PC-9 (cell line): ENCODE results near the gene HGS. TPM values are rescaled to one million over a fixed set of nuclear protein-coding genes. Genes with fewer than 3 reads are reported as not detected.

Source experiments
- BruUV-seq: library from RNA; stranded (reverse); fragments of 400-500 nt; replicated peaks from 2 replicates; lab custom pipeline; 2021; lab: Mats Ljungman, UMichigan
- CTCF ChIA-PET: fragments of 300-600 bp; sonication (Branson Sonifier 250); formaldehyde crosslinking; loops from one replicate; lab custom pipeline; 2022; ENCODE audit warnings: antibody characterized with exemption; lab: Charles Lee
- POLR2A ChIA-PET: fragments of 300-600 bp; sonication (Branson Sonifier 250); formaldehyde crosslinking; loops from one replicate; lab custom pipeline; 2022; ENCODE audit warnings: antibody characterized with exemption; ENCODE audit not compliant: unreplicated experiment; lab: Charles Lee
- DNase-seq, 2 experiments: peaks; one replicate each; pipeline versions ENCODE4 v3.0.0 to v3.0.0-alpha.2; 2015 to 2022; ENCODE audit warnings: mixed read lengths in 1 of 2
- H2AFZ ChIP-seq: fragments of 200-600 bp; sonication (generic); 2 replicates; pipeline ENCODE4 v1.8.1; 2017; ENCODE audit warnings: antibody characterized with exemption
- H3F3A ChIP-seq: fragments of 200-600 bp; sonication (generic); 2 replicates; pipeline ENCODE4 v1.8.1; 2017; ENCODE audit warnings: antibody characterized with exemption, mild to moderate bottlenecking, low read depth; ENCODE audit not compliant: insufficient read depth
- H3K27ac ChIP-seq: fragments of 200-600 bp; sonication (generic); 2 replicates; pipeline ENCODE4 v1.6.1; 2016; ENCODE audit warnings: mixed run types
- H3K27me3 ChIP-seq: fragments of 200-600 bp; sonication (generic); 2 replicates; pipeline ENCODE4 v1.6.1; 2016; ENCODE audit warnings: low read depth, mixed run types; ENCODE audit not compliant: insufficient read depth
- H3K36me3 ChIP-seq: fragments of 200-600 bp; sonication (generic); 2 replicates; pipeline ENCODE4 v1.6.1; 2016; ENCODE audit warnings: low read depth, mixed run types
- H3K4me1 ChIP-seq: fragments of 200-600 bp; sonication (generic); replicated peaks from 2 replicates; pipeline ENCODE4 v1.6.1; 2016; ENCODE audit warnings: mixed run types; ENCODE audit not compliant: insufficient read depth
- H3K4me2 ChIP-seq: fragments of 200-600 bp; sonication (generic); 2 replicates; pipeline ENCODE4 v1.6.1; 2017; ENCODE audit warnings: mixed run types
- H3K4me3 ChIP-seq: fragments of 200-600 bp; sonication (generic); 2 replicates; pipeline ENCODE4 v1.6.1; 2016; ENCODE audit warnings: mixed run types
- H3K79me2 ChIP-seq: fragments of 200-600 bp; sonication (generic); 2 replicates; pipeline ENCODE4 v1.6.1; 2017; ENCODE audit warnings: low read depth, mixed run types
- H3K9me2 ChIP-seq: fragments of 200-600 bp; sonication (generic); 2 replicates; pipeline ENCODE4 v1.8.1; 2017; ENCODE audit warnings: mild to moderate bottlenecking; ENCODE audit not compliant: insufficient read depth
- H3K9me3 ChIP-seq: fragments of 200-600 bp; sonication (generic); 2 replicates; pipeline ENCODE4 v1.8.1; 2016; ENCODE audit warnings: low read depth; ENCODE audit not compliant: insufficient read depth
- H4K20me1 ChIP-seq: fragments of 200-600 bp; sonication (generic); 2 replicates; pipeline ENCODE4 v1.8.1; 2017; ENCODE audit not compliant: insufficient read depth
- CTCF ChIP-seq: fragments of 200-600 bp; sonication (generic); conservative IDR thresholded peaks from 2 replicates; pipeline ENCODE4 v1.6.1; 2017; ENCODE audit warnings: mixed run types, antibody characterized with exemption, mild to moderate bottlenecking, moderate library complexity
- EZH2 ChIP-seq: fragments of 200-600 bp; sonication (generic); IDR thresholded peaks from 2 replicates; pipeline ENCODE4 v1.8.0; 2017; ENCODE audit warnings: antibody characterized with exemption, low read depth
- intact Hi-C: fragments of 100-400 bp; cut with micrococcal nuclease; formaldehyde crosslinking; loops from one replicate; pipeline ENCODE4 v1.10.0; 2022; ENCODE audit not compliant: unreplicated experiment
- total RNA-seq: library from RNA; stranded (reverse); gene quantifications from 2 replicates; pipeline ENCODE4 v1.2.3, GENCODE V29; 2021

HGS gene
- total RNA-seq, 1 experiment from 2014 or later = 166 TPM

GRCh38 chr17:81734405-81735263 is 50.8 kb downstream of the HGS start:
- H3K9me2 ChIP-seq = no peaks in the 10 kb centered on the region
- no peaks in the 10 kb centered on the region for H4K20me1 ChIP-seq
- no peaks in the 10 kb centered on the region for H3K79me2 ChIP-seq
- POLR2A ChIA-PET = interaction anchor here (0.6 to 1.0 kb wide), 2 partner anchors 51 to 192 kb away, joined by 3 to 11 read pairs; partner anchors contain the start of genes ARL16 and HGS
- no peaks in the 10 kb centered on the region for H3K4me1 ChIP-seq
- H2AFZ ChIP-seq = no peak overlapping the region
- DNase-seq = peak in 1 of 2 experiments; percentile 45
- H3F3A ChIP-seq = no peaks in the 10 kb centered on the region
- no TSS peak for BruUV-seq
- H3K9me3 ChIP-seq = no peaks in the 10 kb centered on the region
- no peak overlapping the region for H3K4me3 ChIP-seq
- no peak overlapping the region for H3K4me2 ChIP-seq
- H3K27ac ChIP-seq = no peak overlapping the region
- CTCF ChIA-PET = interaction anchor here (0.6 kb wide), 2 partner anchors 129 to 358 kb away, joined by 3 read pairs; no protein-coding TSS in a partner anchor
- no peak for TF ChIP-seq EZH2
- TF ChIP-seq CTCF = no peak
- no peaks in the 10 kb centered on the region for H3K36me3 ChIP-seq
- intact Hi-C loops = no loop called here
- no peaks in the 10 kb centered on the region for H3K27me3 ChIP-seq

DNA sequence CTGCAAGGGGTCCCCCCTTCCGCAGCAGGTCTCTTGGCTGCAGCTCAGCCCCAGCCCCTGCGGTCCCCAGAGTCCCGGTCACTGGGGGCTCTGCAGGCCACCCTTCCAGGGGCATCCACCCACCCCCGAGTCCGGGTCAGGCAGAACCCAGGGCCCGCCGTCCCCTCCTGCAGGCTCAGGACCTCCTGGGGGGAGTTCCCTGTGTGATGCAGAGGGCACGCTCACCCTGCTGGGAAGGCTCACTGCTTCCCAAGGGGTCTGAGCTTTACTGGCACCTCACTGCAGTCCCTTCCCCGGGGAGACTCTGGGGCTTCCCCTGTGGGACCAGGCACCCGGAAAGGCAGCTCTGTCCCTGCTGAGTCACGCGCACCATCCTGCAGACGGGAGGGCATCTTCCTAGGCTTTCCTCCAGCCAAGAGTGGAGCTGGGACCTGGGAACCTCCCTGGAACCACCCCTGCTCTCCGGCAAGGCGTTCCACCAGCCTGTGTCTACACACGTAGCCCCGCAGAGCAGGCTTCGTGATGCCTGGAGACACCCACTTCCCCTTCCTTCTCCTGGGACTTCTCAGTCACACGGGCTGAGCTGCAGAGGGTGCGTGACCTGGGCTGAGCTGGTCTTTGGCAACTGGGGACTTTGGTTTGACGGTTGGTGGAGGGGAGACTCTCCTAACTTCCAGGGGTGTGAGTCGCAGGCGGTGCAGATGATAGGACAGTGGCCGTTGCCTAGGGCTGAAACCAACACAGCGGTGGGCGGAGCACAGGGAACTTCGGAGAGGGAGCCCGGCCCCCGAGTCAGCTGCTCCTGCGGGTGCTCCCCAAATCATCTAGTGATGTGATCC is 51.7 kb downstream of the HGS start:
- CTCF ChIA-PET = interaction anchor here (0.6 kb wide), 3 partner anchors 132 to 400 kb away, joined by 3 to 9 read pairs (median 3); no protein-coding TSS in a partner anchor
- peak overlapping the region; percentile 6; the same call in 1 of the 2 replicates for H3K4me3 ChIP-seq

More for the DNA sequence above, 51.7 kb downstream of the HGS start:
- Histone ChIP-seq H4K20me1 (no peaks in the 10 kb centered on the region), H3K9me3 (no peaks in the 10 kb centered on the region), H2AFZ (no peak overlapping the region; the same call in 1 of the 2 replicates), H3K27ac (no peak overlapping the region), H3K27me3 (no peaks in the 10 kb centered on the region), H3K79me2 (no peaks in the 10 kb centered on the region), H3K4me2 (peak overlapping the region; percentile 48), H3K36me3 (no peaks in the 10 kb centered on the region), H3K4me1 (no peaks in the 10 kb centered on the region), H3K9me2 (no peaks in the 10 kb centered on the region), H3F3A (no peaks in the 10 kb centered on the region)
- intact Hi-C loops = no loop called here
- BruUV-seq = no TSS peak
- no peak for TF ChIP-seq CTCF
- no peak for TF ChIP-seq EZH2
- DNase-seq = peak in 1 of 2 experiments; percentile 72
- POLR2A ChIA-PET = interaction anchor here (0.6 to 1.0 kb wide), 4 partner anchors 109 to 406 kb away, joined by 3 to 11 read pairs (median 4); partner anchors contain the start of genes CENPX and LRRC45
